ENCODE measurements around the gene PRKCH.

- TF ChIP-seq CTCF (IDR thresholded peaks at IDR 0.05): no peak
- TF ChIP-seq POLR2AphosphoS5 (IDR thresholded peaks at IDR 0.05; ENCODE audit: low read depth, low read length): no peak
- no peak for TF ChIP-seq REST (IDR thresholded peaks at IDR 0.05; ENCODE audit: insufficient read depth in 1 of 2, low read depth in 2 of 2, low read length in 1 of 2)
Observed at GRCh38 chr14:61404637-61405036, 83.3 kb downstream of the PRKCH start.

Measured in Panc1 (cell line).